Neural cell (in vitro differentiated cells): Measurements from ENCODE around the gene LRRC8B. TPM values are rescaled to one million over a fixed set of nuclear protein-coding genes. Genes with fewer than 3 reads are reported as not detected.

Experiments
- H2AFZ ChIP-seq: fragments of 200-600, 300-800 bp; sonication (generic), shearing (Covaris generic); 2 replicates; pipeline ENCODE4 v1.6.0; 2014; ENCODE audit warnings: low read depth, mild to moderate bottlenecking, antibody characterized with exemption, low read length, moderate library complexity
- H3F3A ChIP-seq: fragments of 200-600 bp; shearing (Covaris generic); 2 replicates; pipeline ENCODE4 v1.6.1; 2016; ENCODE audit warnings: mild to moderate bottlenecking, moderate library complexity, mixed read lengths, antibody characterized with exemption, low read length; ENCODE audit not compliant: insufficient read depth, poor library complexity, severe bottlenecking
- H3K27ac ChIP-seq: fragments of 200-600, 300-800 bp; sonication (generic), shearing (Covaris generic); 2 replicates; pipeline ENCODE4 v1.5.1; 2014; ENCODE audit warnings: mild to moderate bottlenecking, low read length, moderate library complexity
- H3K27me3 ChIP-seq: fragments of 300-800, 200-600 bp; sonication (generic), shearing (Covaris generic); 2 replicates; pipeline ENCODE4 v1.6.0; 2014; ENCODE audit warnings: mild to moderate bottlenecking, low read depth, low read length, moderate library complexity; ENCODE audit not compliant: insufficient read depth
- H3K36me3 ChIP-seq: fragments of 300-800, 200-600 bp; sonication (generic), shearing (Covaris generic); 2 replicates; pipeline ENCODE4 v1.5.1; 2014; ENCODE audit warnings: mild to moderate bottlenecking, antibody characterized with exemption, low read length, moderate library complexity; ENCODE audit not compliant: insufficient read depth
- H3K4me2 ChIP-seq: fragments of 300-800, 200-600 bp; sonication (generic), shearing (Covaris generic); 2 replicates; pipeline ENCODE4 v1.6.0; 2014; ENCODE audit warnings: mild to moderate bottlenecking, low read length
- H3K4me3 ChIP-seq: fragments of 300-800, 200-600 bp; sonication (generic), shearing (Covaris generic); 2 replicates; pipeline ENCODE4 v1.5.1; 2014; ENCODE audit warnings: mild to moderate bottlenecking, low read length, moderate library complexity
- H3K79me2 ChIP-seq: fragments of 200-600 bp; shearing (Covaris generic); replicated peaks from 2 replicates; pipeline ENCODE4 v1.6.0; 2014; ENCODE audit warnings: mild to moderate bottlenecking, low read length, moderate library complexity; ENCODE audit not compliant: insufficient read depth
- H3K9ac ChIP-seq: fragments of 300-800, 200-600 bp; sonication (generic), shearing (Covaris generic); 2 replicates; pipeline ENCODE4 v1.6.1; 2016; ENCODE audit warnings: mild to moderate bottlenecking, low read length, mixed read lengths
- H3K9me2 ChIP-seq: fragments of 200-600 bp; shearing (Covaris generic); 2 replicates; pipeline ENCODE4 v1.6.1; 2016; ENCODE audit warnings: mild to moderate bottlenecking, low read length, mixed read lengths; ENCODE audit not compliant: insufficient read depth
- H3K9me3 ChIP-seq: fragments of 200-600, 300-800 bp; sonication (generic), shearing (Covaris generic); 2 replicates; pipeline ENCODE4 v1.6.1; 2016; ENCODE audit warnings: mild to moderate bottlenecking, mixed run types, low read length, moderate library complexity, mixed read lengths
- H4K20me1 ChIP-seq: fragments of 200-600 bp; shearing (Covaris generic); 2 replicates; pipeline ENCODE4 v1.6.1; 2016; ENCODE audit warnings: mild to moderate bottlenecking, mixed run types; ENCODE audit not compliant: insufficient read depth
- EP300 ChIP-seq: fragments of 450-650 bp; conservative IDR thresholded peaks from 2 replicates; pipeline ENCODE4 v1.6.1; 2014; ENCODE audit warnings: antibody characterized with exemption, mild to moderate bottlenecking, moderate library complexity; ENCODE audit not compliant: poor library complexity, severe bottlenecking
- EZH2 ChIP-seq: fragments of 200-600, 300-800 bp; shearing (Covaris generic), sonication (generic); IDR thresholded peaks from 2 replicates; pipeline ENCODE4 v1.6.1; 2014; ENCODE audit warnings: antibody characterized with exemption, low read length, borderline replicate concordance, mild to moderate bottlenecking; ENCODE audit not compliant: insufficient read depth, poor library complexity, severe bottlenecking
- MXI1 ChIP-seq: fragments of 450-650 bp; conservative IDR thresholded peaks from 2 replicates; pipeline ENCODE4 v1.6.1; 2014; ENCODE audit warnings: antibody characterized with exemption, mild to moderate bottlenecking; ENCODE audit not compliant: poor library complexity, severe bottlenecking
- POLR2AphosphoS5 ChIP-seq: IDR thresholded peaks from 2 replicates; pipeline ENCODE4 v1.6.1; 2012
- RAD21 ChIP-seq: fragments of 450-650 bp; conservative IDR thresholded peaks from 2 replicates; pipeline ENCODE4 v1.6.1; 2014; ENCODE audit warnings: antibody characterized with exemption, mild to moderate bottlenecking, moderate library complexity
- SMC3 ChIP-seq: fragments of 450-650 bp; conservative IDR thresholded peaks from 2 replicates; pipeline ENCODE4 v1.6.1; 2014; ENCODE audit warnings: antibody characterized with exemption, mild to moderate bottlenecking, moderate library complexity; ENCODE audit not compliant: poor library complexity
- TAF1 ChIP-seq: IDR thresholded peaks from 2 replicates; pipeline ENCODE4 v1.6.1; 2012; ENCODE audit warnings: low read depth
- polyA plus RNA-seq: library from polyadenylated mRNA; depleted of rRNA; stranded (reverse); fragments of >200 nt; gene quantifications from 2 replicates; pipeline ENCODE4 v1.2.3, GENCODE V29; 2014
- TF ChIP-seq, protein P1 (sequence below): fragments of 450-650 bp; IDR thresholded peaks from 2 replicates; pipeline ENCODE4 v1.5.1; 2014; ENCODE audit warnings: antibody characterized with exemption, mild to moderate bottlenecking, moderate library complexity; ENCODE audit not compliant: poor library complexity, severe bottlenecking
- TF ChIP-seq, protein P2 (sequence below): IDR thresholded peaks from 2 replicates; pipeline ENCODE4 v1.6.1; 2012; ENCODE audit warnings: borderline replicate concordance

The LRRC8B gene
- polyA plus RNA-seq, 1 donor from 2014 or later = 15.9 TPM

DNA sequence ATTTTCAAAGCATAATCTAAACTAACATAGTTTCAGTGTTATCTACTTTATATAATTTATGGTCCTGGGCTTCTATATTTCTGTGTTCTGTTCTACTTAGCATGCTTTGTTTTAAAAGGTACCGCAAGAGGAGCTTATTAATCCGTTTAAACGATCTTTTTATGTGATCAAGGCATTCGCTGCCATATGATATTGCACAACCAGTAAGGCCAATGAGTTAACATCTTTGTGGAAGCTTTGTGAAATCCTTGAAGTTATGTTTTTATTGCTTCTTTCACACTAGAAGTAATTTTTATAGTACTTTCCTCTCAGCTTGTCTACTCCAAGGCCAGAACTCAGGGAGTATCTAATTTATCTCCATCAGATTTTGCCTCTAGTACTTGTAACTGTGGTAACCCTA, 117.2 kb downstream of the LRRC8B start:
- no peak for TF ChIP-seq EZH2
- TF ChIP-seq, protein P1, sequence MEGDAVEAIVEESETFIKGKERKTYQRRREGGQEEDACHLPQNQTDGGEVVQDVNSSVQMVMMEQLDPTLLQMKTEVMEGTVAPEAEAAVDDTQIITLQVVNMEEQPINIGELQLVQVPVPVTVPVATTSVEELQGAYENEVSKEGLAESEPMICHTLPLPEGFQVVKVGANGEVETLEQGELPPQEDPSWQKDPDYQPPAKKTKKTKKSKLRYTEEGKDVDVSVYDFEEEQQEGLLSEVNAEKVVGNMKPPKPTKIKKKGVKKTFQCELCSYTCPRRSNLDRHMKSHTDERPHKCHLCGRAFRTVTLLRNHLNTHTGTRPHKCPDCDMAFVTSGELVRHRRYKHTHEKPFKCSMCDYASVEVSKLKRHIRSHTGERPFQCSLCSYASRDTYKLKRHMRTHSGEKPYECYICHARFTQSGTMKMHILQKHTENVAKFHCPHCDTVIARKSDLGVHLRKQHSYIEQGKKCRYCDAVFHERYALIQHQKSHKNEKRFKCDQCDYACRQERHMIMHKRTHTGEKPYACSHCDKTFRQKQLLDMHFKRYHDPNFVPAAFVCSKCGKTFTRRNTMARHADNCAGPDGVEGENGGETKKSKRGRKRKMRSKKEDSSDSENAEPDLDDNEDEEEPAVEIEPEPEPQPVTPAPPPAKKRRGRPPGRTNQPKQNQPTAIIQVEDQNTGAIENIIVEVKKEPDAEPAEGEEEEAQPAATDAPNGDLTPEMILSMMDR = no peak
- TF ChIP-seq, protein P2, sequence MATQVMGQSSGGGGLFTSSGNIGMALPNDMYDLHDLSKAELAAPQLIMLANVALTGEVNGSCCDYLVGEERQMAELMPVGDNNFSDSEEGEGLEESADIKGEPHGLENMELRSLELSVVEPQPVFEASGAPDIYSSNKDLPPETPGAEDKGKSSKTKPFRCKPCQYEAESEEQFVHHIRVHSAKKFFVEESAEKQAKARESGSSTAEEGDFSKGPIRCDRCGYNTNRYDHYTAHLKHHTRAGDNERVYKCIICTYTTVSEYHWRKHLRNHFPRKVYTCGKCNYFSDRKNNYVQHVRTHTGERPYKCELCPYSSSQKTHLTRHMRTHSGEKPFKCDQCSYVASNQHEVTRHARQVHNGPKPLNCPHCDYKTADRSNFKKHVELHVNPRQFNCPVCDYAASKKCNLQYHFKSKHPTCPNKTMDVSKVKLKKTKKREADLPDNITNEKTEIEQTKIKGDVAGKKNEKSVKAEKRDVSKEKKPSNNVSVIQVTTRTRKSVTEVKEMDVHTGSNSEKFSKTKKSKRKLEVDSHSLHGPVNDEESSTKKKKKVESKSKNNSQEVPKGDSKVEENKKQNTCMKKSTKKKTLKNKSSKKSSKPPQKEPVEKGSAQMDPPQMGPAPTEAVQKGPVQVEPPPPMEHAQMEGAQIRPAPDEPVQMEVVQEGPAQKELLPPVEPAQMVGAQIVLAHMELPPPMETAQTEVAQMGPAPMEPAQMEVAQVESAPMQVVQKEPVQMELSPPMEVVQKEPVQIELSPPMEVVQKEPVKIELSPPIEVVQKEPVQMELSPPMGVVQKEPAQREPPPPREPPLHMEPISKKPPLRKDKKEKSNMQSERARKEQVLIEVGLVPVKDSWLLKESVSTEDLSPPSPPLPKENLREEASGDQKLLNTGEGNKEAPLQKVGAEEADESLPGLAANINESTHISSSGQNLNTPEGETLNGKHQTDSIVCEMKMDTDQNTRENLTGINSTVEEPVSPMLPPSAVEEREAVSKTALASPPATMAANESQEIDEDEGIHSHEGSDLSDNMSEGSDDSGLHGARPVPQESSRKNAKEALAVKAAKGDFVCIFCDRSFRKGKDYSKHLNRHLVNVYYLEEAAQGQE = no peak
- TF ChIP-seq SMC3 = no peak
- no peak for TF ChIP-seq EP300
- Histone ChIP-seq H3K4me2 (no peak overlapping the region), H3K4me3 (no peak overlapping the region), H3K9me2 (no peaks in the 10 kb centered on the region), H3K9ac (no peak overlapping the region), H3K27ac (no peak overlapping the region), H4K20me1 (no peaks in the 10 kb centered on the region), H3K36me3 (no peaks in the 10 kb centered on the region), H2AFZ (no peak overlapping the region), H3K79me2 (no peaks in the 10 kb centered on the region), H3F3A (no peaks in the 10 kb centered on the region), H3K9me3 (no peaks in the 10 kb centered on the region), H3K27me3 (no peaks in the 10 kb centered on the region)

DNA sequence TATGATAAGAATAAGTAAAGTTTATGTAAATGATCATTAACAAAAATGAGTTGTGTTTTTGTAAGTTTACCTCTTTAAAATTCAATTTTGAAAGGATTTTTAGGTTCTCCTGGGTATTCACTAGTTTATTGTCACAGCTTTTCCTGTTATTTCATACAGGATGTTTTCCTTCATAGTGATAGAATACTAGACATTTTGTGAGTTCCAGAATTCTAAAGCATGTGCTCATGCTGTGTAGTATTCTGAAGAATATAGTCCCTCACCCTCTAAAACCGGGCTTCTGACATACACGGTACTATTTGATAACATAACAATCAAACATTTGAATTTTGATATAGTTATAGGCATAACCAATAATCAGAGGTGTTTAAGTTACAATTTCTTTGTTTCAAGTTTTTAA, 118.9 kb downstream of the LRRC8B start:
- Histone ChIP-seq H3K27ac (no peak overlapping the region), H4K20me1 (no peaks in the 10 kb centered on the region), H3K9me2 (no peaks in the 10 kb centered on the region), H3K36me3 (no peaks in the 10 kb centered on the region), H3K4me3 (no peak overlapping the region), H3K9me3 (no peaks in the 10 kb centered on the region), H3K9ac (no peak overlapping the region), H3K79me2 (no peaks in the 10 kb centered on the region), H3K27me3 (no peaks in the 10 kb centered on the region), H3K4me2 (no peak overlapping the region), H2AFZ (no peak overlapping the region), H3F3A (no peaks in the 10 kb centered on the region)
- TF ChIP-seq POLR2AphosphoS5 (no peak), EZH2 (no peak), TAF1 (no peak), EP300 (no peak), RAD21 (no peak), SMC3 (no peak), MXI1 (no peak)
- TF ChIP-seq, protein P2 = no peak
- TF ChIP-seq, protein P1 = no peak
